HepG2 (cell line): ENCODE results near the gene ISY1. TPM values are rescaled to one million over a fixed set of nuclear protein-coding genes. Genes with fewer than 3 reads are reported as not detected.
A peak's percentile ranks its signal among the peaks of the same experiment; 100 is the strongest.

Experiments used
- ARNT ChIP-seq: fragments of 450-650 bp; IDR thresholded peaks from 2 replicates; pipeline ENCODE4 v1.6.1; 2017
- ETV5 ChIP-seq: IDR thresholded peaks from 2 replicates; pipeline ENCODE4 v1.6.1; 2018; ENCODE audit warnings: missing biosample characterization, missing genetic modification reagents, inconsistent platforms, borderline replicate concordance
- MAFG ChIP-seq: sonication (generic); formaldehyde crosslinking; IDR thresholded peaks from 2 replicates; pipeline ENCODE4 v1.5.1; 2020; ENCODE audit warnings: mild to moderate bottlenecking, missing genetic modification reagents
- MED1 ChIP-seq: sonication (generic); formaldehyde crosslinking; IDR thresholded peaks from 2 replicates; pipeline ENCODE4 v1.4.0; 2020; ENCODE audit warnings: missing genetic modification reagents
- MYC ChIP-seq: sonication (generic); formaldehyde crosslinking; IDR thresholded peaks from 2 replicates; pipeline ENCODE4 v1.9.0; 2021; ENCODE audit warnings: missing genetic modification reagents, borderline replicate concordance
- MYNN ChIP-seq: sonication (generic); formaldehyde crosslinking; IDR thresholded peaks from 2 replicates; pipeline ENCODE4 v1.4.0; 2020; ENCODE audit warnings: mild to moderate bottlenecking, low read depth, missing genetic modification reagents
- NFIB ChIP-seq: sonication (generic); formaldehyde crosslinking; IDR thresholded peaks from 2 replicates; pipeline ENCODE4 v1.9.0; 2021; ENCODE audit warnings: missing genetic modification reagents, mild to moderate bottlenecking, borderline replicate concordance
- NRL ChIP-seq: sonication (generic); formaldehyde crosslinking; IDR thresholded peaks from 2 replicates; pipeline ENCODE4 v1.5.0; 2020; ENCODE audit warnings: missing genetic modification reagents, mild to moderate bottlenecking, moderate library complexity, borderline replicate concordance
- PAWR ChIP-seq: sonication (generic); formaldehyde crosslinking; IDR thresholded peaks from 2 replicates; pipeline ENCODE4 v1.4.0; 2020; ENCODE audit warnings: missing genetic modification reagents, mild to moderate bottlenecking, borderline replicate concordance
- RELA ChIP-seq: sonication (generic); formaldehyde crosslinking; IDR thresholded peaks from 2 replicates; pipeline ENCODE4 v1.4.0; 2020; ENCODE audit warnings: missing genetic modification reagents
- RXRA ChIP-seq: sonication (generic); formaldehyde crosslinking; IDR thresholded peaks from 2 replicates; pipeline ENCODE4 v1.5.1; 2020; ENCODE audit warnings: missing genetic modification reagents
- SIX4 ChIP-seq: sonication (generic); formaldehyde crosslinking; IDR thresholded peaks from 2 replicates; pipeline ENCODE4 v1.4.0; 2020; ENCODE audit warnings: missing genetic modification reagents
- STAG1 ChIP-seq: sonication (generic); formaldehyde crosslinking; IDR thresholded peaks from 2 replicates; pipeline ENCODE4 v1.4.0; 2020; ENCODE audit warnings: missing genetic modification reagents
- TOE1 ChIP-seq: sonication (generic); formaldehyde crosslinking; IDR thresholded peaks from 2 replicates; pipeline ENCODE4 v1.4.0; 2020; ENCODE audit warnings: mild to moderate bottlenecking, missing genetic modification reagents
- U2AF2 ChIP-seq: fragments of 200-400 bp; formaldehyde crosslinking; IDR thresholded peaks from 2 replicates; pipeline ENCODE4 v1.6.1; 2017; ENCODE audit warnings: low read depth, mild to moderate bottlenecking, low read length
- ZFP37 ChIP-seq: sonication (generic); formaldehyde crosslinking; IDR thresholded peaks from 2 replicates; pipeline ENCODE4 v1.4.0; 2020; ENCODE audit warnings: missing genetic modification reagents, borderline replicate concordance
- ZNF260 ChIP-seq: sonication (generic); formaldehyde crosslinking; IDR thresholded peaks from 2 replicates; pipeline ENCODE4 v1.4.0; 2020; ENCODE audit warnings: missing genetic modification reagents, low read depth, mild to moderate bottlenecking, borderline replicate concordance
- ZNF333 ChIP-seq: sonication (generic); formaldehyde crosslinking; IDR thresholded peaks from 2 replicates; pipeline ENCODE4 v1.4.0; 2020; ENCODE audit warnings: mild to moderate bottlenecking, missing genetic modification reagents, borderline replicate concordance
- ZNF367 ChIP-seq: sonication (generic); formaldehyde crosslinking; IDR thresholded peaks from 2 replicates; pipeline ENCODE4 v1.4.0; 2020; ENCODE audit warnings: missing genetic modification reagents, borderline replicate concordance
- ZNF614 ChIP-seq: IDR thresholded peaks from 2 replicates; pipeline ENCODE4 v1.6.1; 2018; ENCODE audit warnings: missing biosample characterization, missing genetic modification reagents, inconsistent platforms, borderline replicate concordance
- ZUFSP ChIP-seq: sonication (generic); formaldehyde crosslinking; IDR thresholded peaks from 2 replicates; pipeline ENCODE4 v1.9.0; 2021; ENCODE audit warnings: missing genetic modification reagents, mild to moderate bottlenecking, borderline replicate concordance
- polyA plus RNA-seq, 8 experiments: library from polyadenylated mRNA; depleted of rRNA in 3 of 8; stranded (reverse) in 7 of 8; unstranded in 1 of 8; fragments of >200 nt; fragmentation: Illumina TruSeq in 4 of 8; extraction: Trizol in 4 of 8; gene quantifications; 2 replicates each; pipeline versions ENCODE4 v1.2.1 to v1.2.3, GENCODE V29; 2011 to 2016; ENCODE audit warnings: low read depth in 4 of 8, missing spikeins in 1 of 8, mixed read lengths in 1 of 8; ENCODE audit not compliant: insufficient read depth in 1 of 8
- total RNA-seq, 5 experiments: library from RNA; depleted of rRNA; stranded (reverse); fragments of >200 nt; fragmentation: Illumina TruSeq; extraction: Trizol; gene quantifications; 2 replicates each; pipeline ENCODE4 v1.2.3, GENCODE V29; 2016; ENCODE audit warnings: low read depth in 1 of 5
- TF ChIP-seq, protein P1 (sequence below): sonication (generic); formaldehyde crosslinking; IDR thresholded peaks from 2 replicates; pipeline ENCODE4 v1.5.0; 2020; ENCODE audit warnings: mild to moderate bottlenecking, missing genetic modification reagents
- TF ChIP-seq, protein P2 (sequence below): sonication (generic); formaldehyde crosslinking; IDR thresholded peaks from 2 replicates; pipeline ENCODE4 v1.5.0; 2020; ENCODE audit warnings: mild to moderate bottlenecking, missing genetic modification reagents, moderate library complexity
- TF ChIP-seq, protein P3 (sequence below): sonication (generic); formaldehyde crosslinking; IDR thresholded peaks from 2 replicates; pipeline ENCODE4 v1.9.0; 2021; ENCODE audit warnings: missing genetic modification reagents, mild to moderate bottlenecking, borderline replicate concordance

The ISY1 gene
- total and polyA plus RNA-seq, 2 of the 13 experiments (the other 11 are each of a cell fraction or from before 2014, with no cell fraction given) = 21.0 to 39.1 TPM

DNA sequence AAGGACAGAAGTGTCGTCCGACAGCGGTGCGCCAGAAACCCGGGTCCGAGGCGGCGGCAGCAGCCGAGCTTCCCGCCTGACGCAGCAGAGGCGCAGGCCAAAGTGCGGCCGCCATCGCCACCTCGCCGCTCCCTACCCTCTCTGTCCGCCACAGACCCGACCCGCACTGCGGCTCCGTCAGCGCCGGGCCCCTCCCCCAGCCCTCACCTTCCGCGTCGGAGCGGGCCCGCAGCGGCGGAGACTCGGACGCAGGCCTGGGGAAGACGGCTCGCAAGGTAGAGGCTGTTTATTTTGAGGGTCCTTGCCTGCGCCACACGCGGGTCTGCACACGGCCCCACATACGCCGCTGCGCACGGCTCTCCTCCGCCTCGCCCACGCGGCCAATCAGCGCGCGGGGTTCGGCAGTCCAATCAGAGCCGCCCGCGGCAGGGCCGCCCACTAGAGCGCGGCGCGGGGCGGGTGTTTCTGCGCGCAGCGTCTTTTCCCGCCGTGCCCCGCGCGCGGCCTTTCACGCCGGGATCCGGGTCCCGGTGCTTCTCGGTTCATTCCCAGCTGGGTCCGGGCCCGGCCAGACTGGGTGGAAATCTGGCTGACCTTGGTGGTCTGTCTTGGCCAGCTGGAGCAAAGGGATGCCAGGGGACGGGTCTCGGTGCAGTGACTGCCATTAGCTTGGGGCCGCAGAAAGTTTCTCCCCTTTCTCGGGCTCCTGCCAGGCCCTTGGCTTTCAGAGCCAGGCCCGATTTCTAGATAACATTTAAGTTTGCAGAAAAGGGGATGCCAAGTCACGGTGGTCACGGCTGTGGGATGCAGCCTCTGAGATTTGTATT, 22.9 kb upstream of the ISY1 start, which contains the start of gene CNBP (continued):
- TF ChIP-seq RXRA (CRISPR knock-in tag) = peak; percentile 65
- TF ChIP-seq ZNF367 (CRISPR knock-in tag) = no peak; the same call in 1 of the 2 replicates
- TF ChIP-seq MYNN (CRISPR knock-in tag) = peak; percentile 89; the same call in 1 of the 2 replicates
- no peak for TF ChIP-seq TOE1 (CRISPR knock-in tag)
- 0 out of 2 replicates have a peak, but pooled peaks have one; percentile 2 for TF ChIP-seq STAG1 (CRISPR knock-in tag)
- TF ChIP-seq SIX4 = peak; percentile 27; the same call in 1 of the 2 replicates
- TF ChIP-seq MYC (CRISPR knock-in tag) = peak; percentile 94
- TF ChIP-seq, protein P1, sequence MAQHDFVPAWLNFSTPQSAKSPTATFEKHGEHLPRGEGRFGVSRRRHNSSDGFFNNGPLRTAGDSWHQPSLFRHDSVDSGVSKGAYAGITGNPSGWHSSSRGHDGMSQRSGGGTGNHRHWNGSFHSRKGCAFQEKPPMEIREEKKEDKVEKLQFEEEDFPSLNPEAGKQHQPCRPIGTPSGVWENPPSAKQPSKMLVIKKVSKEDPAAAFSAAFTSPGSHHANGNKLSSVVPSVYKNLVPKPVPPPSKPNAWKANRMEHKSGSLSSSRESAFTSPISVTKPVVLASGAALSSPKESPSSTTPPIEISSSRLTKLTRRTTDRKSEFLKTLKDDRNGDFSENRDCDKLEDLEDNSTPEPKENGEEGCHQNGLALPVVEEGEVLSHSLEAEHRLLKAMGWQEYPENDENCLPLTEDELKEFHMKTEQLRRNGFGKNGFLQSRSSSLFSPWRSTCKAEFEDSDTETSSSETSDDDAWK (CRISPR knock-in tag) = no peak
- TF ChIP-seq, protein P2, sequence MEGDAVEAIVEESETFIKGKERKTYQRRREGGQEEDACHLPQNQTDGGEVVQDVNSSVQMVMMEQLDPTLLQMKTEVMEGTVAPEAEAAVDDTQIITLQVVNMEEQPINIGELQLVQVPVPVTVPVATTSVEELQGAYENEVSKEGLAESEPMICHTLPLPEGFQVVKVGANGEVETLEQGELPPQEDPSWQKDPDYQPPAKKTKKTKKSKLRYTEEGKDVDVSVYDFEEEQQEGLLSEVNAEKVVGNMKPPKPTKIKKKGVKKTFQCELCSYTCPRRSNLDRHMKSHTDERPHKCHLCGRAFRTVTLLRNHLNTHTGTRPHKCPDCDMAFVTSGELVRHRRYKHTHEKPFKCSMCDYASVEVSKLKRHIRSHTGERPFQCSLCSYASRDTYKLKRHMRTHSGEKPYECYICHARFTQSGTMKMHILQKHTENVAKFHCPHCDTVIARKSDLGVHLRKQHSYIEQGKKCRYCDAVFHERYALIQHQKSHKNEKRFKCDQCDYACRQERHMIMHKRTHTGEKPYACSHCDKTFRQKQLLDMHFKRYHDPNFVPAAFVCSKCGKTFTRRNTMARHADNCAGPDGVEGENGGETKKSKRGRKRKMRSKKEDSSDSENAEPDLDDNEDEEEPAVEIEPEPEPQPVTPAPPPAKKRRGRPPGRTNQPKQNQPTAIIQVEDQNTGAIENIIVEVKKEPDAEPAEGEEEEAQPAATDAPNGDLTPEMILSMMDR (CRISPR knock-in tag) = no peak; the same call in 1 of the 2 replicates
- peak; percentile 69; the same call in 1 of the 2 replicates for TF ChIP-seq ZNF614
- 0 out of 2 replicates have a peak, but pooled peaks have one; percentile 10 for TF ChIP-seq PAWR (CRISPR knock-in tag)
- TF ChIP-seq ZNF260 = no peak
- TF ChIP-seq ZNF333 = peak; percentile 64; the same call in 1 of the 2 replicates
- TF ChIP-seq ARNT = no peak
- TF ChIP-seq MED1 (CRISPR knock-in tag) = peak; percentile 51
- TF ChIP-seq NFIB = no peak
- peak; percentile 89 for TF ChIP-seq NRL (CRISPR knock-in tag)
- no peak for TF ChIP-seq U2AF2
- no peak; the same call in 1 of the 2 replicates for TF ChIP-seq RELA (CRISPR knock-in tag)
- no peak for TF ChIP-seq ETV5
- no peak; the same call in 1 of the 2 replicates for TF ChIP-seq ZFP37 (CRISPR knock-in tag)
- no peak; the same call in 1 of the 2 replicates for TF ChIP-seq MAFG (CRISPR knock-in tag)
- TF ChIP-seq ZUFSP (CRISPR knock-in tag) = no peak
- TF ChIP-seq, protein P3, sequence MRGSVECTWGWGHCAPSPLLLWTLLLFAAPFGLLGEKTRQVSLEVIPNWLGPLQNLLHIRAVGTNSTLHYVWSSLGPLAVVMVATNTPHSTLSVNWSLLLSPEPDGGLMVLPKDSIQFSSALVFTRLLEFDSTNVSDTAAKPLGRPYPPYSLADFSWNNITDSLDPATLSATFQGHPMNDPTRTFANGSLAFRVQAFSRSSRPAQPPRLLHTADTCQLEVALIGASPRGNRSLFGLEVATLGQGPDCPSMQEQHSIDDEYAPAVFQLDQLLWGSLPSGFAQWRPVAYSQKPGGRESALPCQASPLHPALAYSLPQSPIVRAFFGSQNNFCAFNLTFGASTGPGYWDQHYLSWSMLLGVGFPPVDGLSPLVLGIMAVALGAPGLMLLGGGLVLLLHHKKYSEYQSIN (CRISPR knock-in tag) = no peak
